Subcutaneous abdominal adipose tissue (tissue), 5 donors: Measurements from ENCODE around the gene BCL6B.
"Not testable (repeated sequence)": the region's sequence is repeated elsewhere in the genome, so short reads cannot be mapped to it uniquely, and the experiment has no call there.

Source experiments
- H3K27ac ChIP-seq: one replicate; pipeline ENCODE4 v1.7.0; 2013; ENCODE audit warnings: low read depth, mild to moderate bottlenecking, inconsistent platforms, low read length, moderate library complexity
- H3K27me3 ChIP-seq, 5 donors: one replicate each; pipeline ENCODE4 v1.7.0; 2013; ENCODE audit warnings: low read length in 5 of 5, inconsistent platforms in 1 of 5; ENCODE audit not compliant: control insufficient read depth in 5 of 5, insufficient read depth in 4 of 5
- H3K36me3 ChIP-seq, 5 donors: one replicate each; pipeline ENCODE4 v1.7.0; 2013; ENCODE audit warnings: low read length in 5 of 5; ENCODE audit not compliant: control insufficient read depth in 5 of 5, insufficient read depth in 5 of 5
- H3K4me1 ChIP-seq, 5 donors: one replicate each; pipeline ENCODE4 v1.7.0; 2013; ENCODE audit warnings: low read length in 5 of 5, mild to moderate bottlenecking in 3 of 5, moderate library complexity in 1 of 5; ENCODE audit not compliant: control insufficient read depth in 5 of 5, insufficient read depth in 5 of 5
- H3K4me3 ChIP-seq, 5 donors: one replicate each; pipeline ENCODE4 v1.7.0; 2013; ENCODE audit warnings: low read length in 5 of 5, low read depth in 1 of 5
- H3K9ac ChIP-seq, 5 donors: one replicate each; pipeline ENCODE4 v1.7.0; 2013; ENCODE audit warnings: low read length in 5 of 5, mild to moderate bottlenecking in 4 of 5, moderate library complexity in 3 of 5
- H3K9me3 ChIP-seq, 5 donors: one replicate each; pipeline ENCODE4 v1.7.0; 2013; ENCODE audit warnings: low read length in 5 of 5; ENCODE audit not compliant: control insufficient read depth in 5 of 5
- donor health status: healthy.
- donor health status: healthy.
- donor health status: healthy.
- donor health status: healthy.
- donor health status: healthy.

Gene BCL6B

DNA sequence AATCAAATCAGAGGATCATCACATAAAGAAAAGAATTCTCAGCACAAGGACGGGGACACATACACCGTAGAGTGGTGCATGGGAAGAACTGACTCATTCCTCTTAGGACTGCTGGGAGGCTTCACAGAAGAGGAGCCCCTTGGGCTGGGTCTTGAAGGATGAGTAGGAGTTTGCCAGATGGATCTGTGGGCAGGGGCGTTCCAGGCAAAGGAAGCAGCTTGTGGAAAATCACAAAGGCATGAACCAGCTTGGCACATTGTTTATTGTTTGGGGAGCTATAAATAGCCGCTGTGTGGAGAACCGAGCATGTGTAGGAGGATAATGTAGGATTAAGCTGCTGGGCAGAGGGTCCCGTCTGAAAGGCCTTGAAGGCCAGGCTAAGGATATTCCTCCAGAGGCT is 26.1 kb downstream of the BCL6B start:
- H3K27ac ChIP-seq = no peak overlapping the region
- no peak overlapping the region for H3K4me3 ChIP-seq
- no peaks in the 10 kb centered on the region for H3K36me3 ChIP-seq
- H3K27me3 ChIP-seq = peaks cover 4 to 22% (median 16%) of the 10 kb centered on the region in 5 donors
- peaks cover 0 to 20% (median 9%) of the 10 kb centered on the region in 5 donors for H3K4me1 ChIP-seq
- no peaks in the 10 kb centered on the region for H3K9me3 ChIP-seq
- H3K9ac ChIP-seq = no peak overlapping the region

DNA sequence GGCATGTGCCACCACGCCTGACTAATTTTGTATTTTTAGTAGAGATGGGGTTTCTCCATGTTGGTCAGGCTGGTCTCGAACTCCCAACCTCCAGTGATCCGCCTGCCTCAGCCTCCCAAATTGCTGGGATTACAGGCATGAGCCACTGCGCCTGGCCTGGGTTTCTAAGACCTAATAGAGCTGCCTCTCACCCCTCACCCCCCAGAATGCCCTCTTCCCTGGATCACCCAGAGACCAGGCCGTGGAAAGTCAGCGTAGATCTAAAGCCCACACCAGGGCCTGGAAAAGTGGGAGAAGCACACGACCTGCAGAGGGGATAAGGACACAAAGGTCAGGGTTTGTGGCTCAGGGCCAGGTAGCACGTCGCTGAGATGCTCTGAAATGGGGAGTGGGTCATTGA is 27.7 kb downstream of the BCL6B start:
- H3K4me3 ChIP-seq, H3K36me3 ChIP-seq, H3K9me3 ChIP-seq, H3K9ac ChIP-seq, H3K27ac ChIP-seq: not testable (repeated sequence)
- Histone ChIP-seq H3K4me1 (peaks cover 0 to 18% (median 6%) of the 10 kb centered on the region in 5 donors), H3K27me3 (peaks cover 4 to 20% (median 14%) of the 10 kb centered on the region in 5 donors)

DNA sequence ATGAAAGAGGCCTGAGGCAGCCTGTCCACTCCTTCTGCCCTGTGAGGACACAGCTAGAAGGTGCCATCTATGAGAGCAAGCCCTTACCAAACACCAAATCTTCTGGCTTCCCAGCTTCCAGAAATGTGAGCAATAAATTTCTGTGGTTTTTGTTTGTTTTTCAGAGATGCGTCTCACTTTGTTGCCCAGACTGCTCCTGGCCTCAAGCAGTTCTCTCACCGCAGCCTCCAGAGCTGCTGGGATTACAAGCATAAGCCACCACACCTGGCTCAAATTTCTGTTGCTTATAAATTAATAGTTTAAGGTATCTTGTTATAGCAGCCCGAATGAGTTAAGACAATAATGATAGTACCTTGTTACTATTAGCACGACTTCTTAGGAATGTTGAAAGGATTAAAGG is 33.5 kb downstream of the BCL6B start:
- Histone ChIP-seq H3K9me3 (no peaks in the 10 kb centered on the region), H3K4me1 (peaks cover 0 to 9% (median 3%) of the 10 kb centered on the region in 5 donors), H3K27me3 (peaks cover 0 to 4% (median 0%) of the 10 kb centered on the region in 5 donors), H3K4me3 (no peak overlapping the region), H3K9ac (no peak overlapping the region), H3K36me3 (no peaks in the 10 kb centered on the region), H3K27ac (no peak overlapping the region)

DNA sequence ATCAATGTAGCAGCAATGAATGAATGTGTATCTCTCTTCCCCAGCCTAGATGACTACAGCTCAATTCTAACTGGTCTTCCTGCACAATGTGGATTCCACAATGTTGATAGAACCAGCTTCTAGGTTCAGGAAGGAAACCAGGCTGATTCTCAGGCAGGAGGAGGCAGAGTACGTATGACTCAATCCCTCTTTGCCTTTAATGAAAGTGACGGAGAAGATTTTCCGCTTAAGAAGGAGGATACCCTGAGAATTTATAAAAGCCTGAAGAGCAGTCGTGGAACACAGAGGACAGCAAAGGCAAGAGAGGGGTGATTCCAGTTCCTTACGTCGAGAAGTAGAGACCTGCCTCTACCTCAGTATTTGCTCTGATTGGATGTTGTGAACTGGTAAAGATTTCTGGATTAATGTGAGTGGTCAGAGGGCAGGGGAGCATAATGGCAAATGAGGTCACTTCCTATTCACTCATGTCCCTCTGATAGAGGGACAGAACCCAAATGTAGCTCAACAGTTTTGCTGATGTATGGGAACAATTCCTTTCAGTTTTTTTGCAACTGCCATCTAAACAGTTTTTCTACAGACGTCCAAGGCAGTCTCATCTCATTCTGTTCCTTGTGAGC is 36.1 kb downstream of the BCL6B start:
- Histone ChIP-seq H3K27me3 (peaks cover 0 to 4% (median 0%) of the 10 kb centered on the region in 5 donors), H3K4me3 (no peak overlapping the region), H3K9me3 (no peaks in the 10 kb centered on the region), H3K4me1 (peaks cover 0 to 7% (median 0%) of the 10 kb centered on the region in 5 donors), H3K36me3 (no peaks in the 10 kb centered on the region), H3K9ac (no peak overlapping the region), H3K27ac (no peak overlapping the region)

DNA sequence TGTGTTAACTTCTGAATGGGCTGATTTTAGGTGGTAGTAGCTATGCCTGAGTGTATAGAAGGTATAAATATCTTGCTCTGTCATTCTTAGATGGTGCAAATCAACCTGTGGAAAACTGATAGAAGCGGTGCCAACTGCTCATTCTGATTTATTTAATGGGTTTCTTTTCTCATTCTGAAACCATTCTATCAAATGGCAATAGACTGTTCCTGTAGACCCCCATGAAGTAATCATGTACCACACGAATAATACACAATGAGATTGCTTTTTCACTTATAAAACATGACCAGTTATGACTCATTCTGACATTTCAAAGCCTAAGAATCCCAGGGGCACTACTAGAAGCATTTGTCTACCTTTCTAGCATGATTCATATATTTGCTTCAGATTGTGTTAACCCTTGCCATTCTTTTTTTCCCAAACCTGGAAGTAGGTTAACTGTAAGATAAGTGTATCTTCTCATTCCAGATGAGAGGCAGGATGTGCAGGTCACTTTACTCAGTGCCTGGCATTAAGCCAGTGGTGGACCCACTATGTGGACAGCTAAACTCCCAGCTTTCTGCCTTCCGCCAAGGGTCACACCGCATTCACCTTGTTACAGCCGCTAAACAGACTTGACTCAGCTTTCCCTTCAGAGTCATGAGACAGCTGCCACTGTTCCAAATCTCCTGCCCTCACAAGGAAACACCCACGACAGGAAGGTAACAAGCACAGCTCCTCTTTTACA is 37.5 kb downstream of the BCL6B start:
- H3K27me3 ChIP-seq = peaks cover 0 to 6% (median 4%) of the 10 kb centered on the region in 5 donors
- no peak overlapping the region for H3K27ac ChIP-seq
- peaks cover 0 to 7% (median 0%) of the 10 kb centered on the region in 5 donors for H3K4me1 ChIP-seq
- no peak overlapping the region for H3K9ac ChIP-seq
- H3K36me3 ChIP-seq = no peaks in the 10 kb centered on the region
- H3K4me3 ChIP-seq = no peak overlapping the region
- no peaks in the 10 kb centered on the region for H3K9me3 ChIP-seq

DNA sequence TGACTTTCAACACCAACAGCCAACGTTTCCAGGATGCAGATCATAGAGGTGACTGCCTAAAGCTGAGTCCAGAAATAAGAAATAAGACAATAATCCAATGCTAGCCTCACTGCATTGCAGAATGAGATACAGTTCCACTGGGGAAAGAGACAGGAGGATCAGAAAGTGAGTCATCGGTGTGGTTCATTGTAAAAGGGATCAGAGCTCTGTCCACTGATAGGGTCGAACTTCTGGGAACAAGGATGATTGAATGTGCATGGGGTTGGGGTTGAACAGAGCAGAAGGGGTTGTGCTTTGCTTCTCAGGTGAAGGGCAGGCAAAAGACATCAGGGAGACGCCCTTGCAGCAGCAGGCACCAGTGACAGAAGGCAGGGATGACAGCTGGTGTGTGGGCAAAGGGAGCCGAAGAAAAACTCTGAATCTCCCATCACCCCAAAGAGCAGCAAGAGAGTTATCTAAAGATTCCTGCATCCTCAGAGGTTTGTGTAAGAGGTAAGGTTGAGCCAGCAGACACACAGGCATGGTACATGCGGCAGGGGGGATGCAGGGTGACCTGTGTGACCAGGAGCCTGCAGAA is 40.8 kb downstream of the BCL6B start:
- Histone ChIP-seq H3K27me3 (peaks cover 0 to 8% (median 4%) of the 10 kb centered on the region in 5 donors), H3K9ac (no peak overlapping the region), H3K27ac (no peak overlapping the region), H3K9me3 (peaks cover under 1 to 11% (median 4%) of the 10 kb centered on the region in 5 donors), H3K4me3 (no peak overlapping the region), H3K36me3 (no peaks in the 10 kb centered on the region), H3K4me1 (peaks cover 0 to 5% (median 0%) of the 10 kb centered on the region in 5 donors)

DNA sequence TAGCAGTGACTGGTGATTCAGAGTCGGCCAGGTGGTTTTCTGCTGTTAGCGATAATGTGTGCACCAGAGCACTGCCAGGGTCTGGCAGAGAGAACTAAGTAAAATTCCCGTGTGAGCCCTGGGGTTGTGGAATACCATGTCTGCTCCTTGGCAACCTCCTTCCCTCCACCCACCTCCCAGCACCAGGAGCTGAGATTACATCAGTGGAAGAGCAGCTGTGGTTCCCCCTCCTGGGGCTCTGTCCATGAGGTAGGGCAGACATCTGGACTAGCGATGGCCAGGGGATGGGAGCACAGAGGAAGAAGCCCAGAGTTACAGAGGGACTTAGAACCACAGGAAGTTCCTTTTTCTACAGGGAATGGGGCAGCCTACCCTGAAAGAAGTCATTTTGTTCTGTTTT is 41.4 kb downstream of the BCL6B start:
- Histone ChIP-seq H3K27me3 (peaks cover 0 to 8% (median 4%) of the 10 kb centered on the region in 5 donors), H3K9me3 (peaks cover 2 to 15% (median 8%) of the 10 kb centered on the region in 5 donors), H3K9ac (no peak overlapping the region), H3K4me1 (peaks cover 0 to under 1% (median 0%) of the 10 kb centered on the region in 5 donors), H3K27ac (no peak overlapping the region), H3K4me3 (no peak overlapping the region), H3K36me3 (no peaks in the 10 kb centered on the region)

DNA sequence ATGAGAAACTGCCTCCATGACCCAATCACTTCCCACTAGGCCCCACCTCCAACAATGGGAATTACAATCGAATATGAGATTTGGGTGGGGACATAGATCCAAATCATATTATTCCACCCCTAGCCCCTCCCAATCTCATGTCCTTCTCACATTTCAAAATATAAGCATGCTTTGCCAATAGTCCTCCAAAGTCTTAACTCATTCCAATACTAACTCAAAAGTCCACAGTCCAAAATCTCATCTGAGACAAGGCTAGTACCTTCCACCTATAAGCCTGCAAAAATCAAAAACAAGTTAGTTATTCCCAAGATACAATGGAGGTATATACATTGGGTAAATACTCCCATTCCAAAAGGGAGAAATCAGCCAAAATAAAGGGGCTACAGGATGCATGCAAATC is 44.3 kb downstream of the BCL6B start:
- Histone ChIP-seq H3K27ac (no peak overlapping the region), H3K9me3 (peaks cover 2 to 15% (median 9%) of the 10 kb centered on the region in 5 donors), H3K36me3 (no peaks in the 10 kb centered on the region), H3K4me3 (no peak overlapping the region), H3K4me1 (no peaks in the 10 kb centered on the region), H3K27me3 (peaks cover 0 to 8% (median 2%) of the 10 kb centered on the region in 5 donors), H3K9ac (no peak overlapping the region)

DNA sequence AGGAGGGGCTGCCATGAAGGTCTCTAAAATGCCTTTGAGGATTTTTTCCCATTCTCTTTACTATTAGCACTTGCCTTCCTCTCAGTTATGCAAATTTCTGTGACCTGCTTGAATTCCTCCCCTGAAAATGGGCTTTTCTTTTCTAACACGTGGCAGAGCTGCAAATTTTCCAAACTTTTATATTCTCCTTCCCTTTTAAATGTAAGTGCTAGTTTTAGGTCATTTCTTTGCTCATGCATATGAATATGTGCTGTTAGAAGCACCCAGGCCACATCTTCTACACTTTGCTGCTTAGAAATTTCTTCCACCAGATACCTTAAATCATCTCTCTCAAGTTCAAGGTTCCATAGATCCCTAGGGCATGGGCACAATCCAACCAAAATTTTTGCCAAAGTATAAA is 45.4 kb downstream of the BCL6B start:
- Histone ChIP-seq H3K4me3 (no peak overlapping the region), H3K9me3 (peaks cover 2 to 15% (median 9%) of the 10 kb centered on the region in 5 donors), H3K27ac (no peak overlapping the region), H3K27me3 (peaks cover 0 to 8% (median 2%) of the 10 kb centered on the region in 5 donors), H3K36me3 (no peaks in the 10 kb centered on the region), H3K4me1 (no peaks in the 10 kb centered on the region), H3K9ac (no peak overlapping the region)

DNA sequence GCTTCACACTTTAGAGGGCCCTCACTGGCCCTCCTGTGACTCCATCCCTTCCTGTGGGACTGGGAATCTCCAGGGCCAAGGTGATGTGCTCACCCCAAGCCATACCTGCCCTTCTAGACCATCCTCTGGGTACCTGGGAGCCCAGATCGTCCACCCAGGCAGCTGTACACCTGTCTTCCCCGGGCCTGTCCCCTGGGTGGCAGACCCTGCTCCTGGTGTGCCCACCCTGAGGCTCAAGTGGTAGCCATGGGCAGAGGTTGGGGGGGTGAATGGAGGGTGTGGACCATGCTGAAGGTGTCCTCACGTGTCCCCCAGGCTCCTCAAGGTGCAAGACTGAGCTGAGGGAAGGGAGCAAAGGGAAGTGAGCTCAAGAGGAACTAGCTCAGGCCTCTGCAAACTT is 47.9 kb downstream of the BCL6B start:
- no peak overlapping the region for H3K27ac ChIP-seq
- no peaks in the 10 kb centered on the region for H3K4me1 ChIP-seq
- peaks cover 2 to 15% (median 9%) of the 10 kb centered on the region in 5 donors for H3K9me3 ChIP-seq
- no peak overlapping the region for H3K4me3 ChIP-seq
- H3K9ac ChIP-seq = no peak overlapping the region
- H3K27me3 ChIP-seq = peaks cover 0 to 3% (median 0%) of the 10 kb centered on the region in 5 donors
- H3K36me3 ChIP-seq = no peaks in the 10 kb centered on the region
